ENCODE results near the gene UNC5C.

Gene UNC5C

DNA sequence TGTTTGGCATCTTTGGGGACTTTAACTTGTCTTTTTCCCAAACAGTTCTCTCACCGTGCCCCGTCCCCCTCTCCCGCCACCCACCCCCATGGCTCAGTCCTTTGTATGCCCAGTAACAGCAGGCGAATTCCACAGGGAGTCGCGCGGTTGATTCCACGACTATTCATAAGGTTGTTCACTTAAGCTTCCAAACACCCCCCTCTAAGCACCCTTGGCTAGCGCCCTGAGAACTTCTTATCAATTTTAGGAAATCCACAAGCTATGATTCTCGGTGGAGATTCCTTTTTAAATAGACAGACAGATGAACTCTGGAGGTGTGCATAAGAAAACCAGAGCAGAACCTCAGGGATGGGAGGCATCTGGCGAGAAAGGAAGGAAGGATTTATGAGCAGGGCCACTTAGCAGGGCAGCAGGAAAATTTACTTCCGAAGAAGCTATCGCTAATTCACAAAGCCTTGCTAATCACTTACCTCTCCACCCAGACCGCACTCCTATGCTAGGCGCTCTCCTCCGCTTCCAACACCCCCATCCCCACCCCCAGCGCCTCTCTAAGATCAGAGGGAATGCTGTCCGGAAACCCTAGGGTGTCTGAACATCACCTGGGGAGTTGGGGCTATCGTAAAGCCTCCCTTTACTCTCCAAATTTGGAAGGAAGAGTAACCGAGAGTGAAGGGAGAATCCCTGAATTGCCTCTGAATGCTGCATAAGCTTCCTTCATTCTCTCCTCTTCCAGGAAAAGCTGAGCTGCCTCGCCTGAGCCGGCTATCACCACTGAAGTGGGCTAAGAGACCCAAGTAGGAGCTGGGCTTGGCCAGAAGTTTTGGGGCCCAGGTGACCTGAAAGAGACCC lies 1.7 kb downstream of the UNC5C start:
- H3K36me3 ChIP-seq (ENCODE audit: control insufficient read depth in 4 of 4, insufficient read depth in 4 of 4, low read length in 3 of 4) = no peaks in the 10 kb centered on the region
- H3K27me3 ChIP-seq (replicated peaks in 2 of 5; ENCODE audit: control insufficient read depth in 4 of 5, insufficient read depth in 5 of 5, low read length in 4 of 5) = peaks cover 0 to 47% (median 25%) of the 10 kb centered on the region in 5 experiments
- H3K27ac ChIP-seq (ENCODE audit: insufficient read depth in 1 of 2, low read depth in 1 of 2, low read length in 2 of 2, poor library complexity in 1 of 2, severe bottlenecking in 2 of 2) = no peak overlapping the region
- H3K4me3 ChIP-seq (ENCODE audit: control insufficient read depth in 1 of 7, extremely low read depth in 1 of 7, insufficient read depth in 4 of 7, low read depth in 2 of 7, low read length in 6 of 7) = peak overlapping the region in 5 of 7 experiments; percentile 39 to 92 (median 81)
- CTCF ChIA-PET = interaction anchor here (0.8 to 2.1 kb wide), 5 partner anchors 9 to 38 kb away, joined by 3 to 18 read pairs (median 4); no protein-coding TSS in a partner anchor
- H3K4me1 ChIP-seq (ENCODE audit: control extremely low read depth in 1 of 4, control insufficient read depth in 4 of 4, insufficient read depth in 4 of 4, low read length in 3 of 4) = peaks cover 4 to 32% (median 23%) of the 10 kb centered on the region in 4 experiments
- WGBS (ENCODE audit: insufficient coverage) = 61% methylated on average over 20 of the region's 22 CpGs
- DNase-seq = no peak
- no peaks in the 10 kb centered on the region for H3K9me3 ChIP-seq (ENCODE audit: control extremely low read depth in 1 of 5, control insufficient read depth in 4 of 5, insufficient read depth in 2 of 5, low read depth in 1 of 5, low read length in 4 of 5)
- POLR2A ChIA-PET = no interaction called here

DNA sequence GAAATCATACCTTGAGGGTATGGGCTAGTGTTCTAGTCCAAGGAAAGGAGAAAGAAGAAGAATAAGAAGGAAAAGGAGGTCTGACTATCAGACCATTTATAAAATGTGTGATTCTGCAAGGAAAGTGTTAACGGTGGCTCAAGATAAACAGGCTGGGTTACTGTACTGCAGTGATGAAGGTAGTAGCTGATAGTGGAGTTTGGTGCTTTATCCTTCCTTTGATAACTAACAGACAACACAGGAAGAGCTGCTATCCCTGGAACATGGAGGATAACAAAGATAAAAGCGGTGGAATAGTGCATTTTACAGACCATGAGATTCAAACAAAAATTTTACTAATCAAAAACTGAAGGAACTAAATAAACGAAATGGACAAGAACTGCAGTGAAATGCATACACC lies 2.6 kb downstream of the UNC5C start:
- no peaks in the 10 kb centered on the region for H3K9me3 ChIP-seq (ENCODE audit: control extremely low read depth in 1 of 5, control insufficient read depth in 4 of 5, insufficient read depth in 2 of 5, low read depth in 1 of 5, low read length in 4 of 5)
- no peak overlapping the region for H3K4me3 ChIP-seq (ENCODE audit: control insufficient read depth in 1 of 7, extremely low read depth in 1 of 7, insufficient read depth in 4 of 7, low read depth in 2 of 7, low read length in 6 of 7)
- H3K27ac ChIP-seq (ENCODE audit: insufficient read depth in 1 of 2, low read depth in 1 of 2, low read length in 2 of 2, poor library complexity in 1 of 2, severe bottlenecking in 2 of 2) = no peak overlapping the region
- 77% methylated on average over 2 of the region's 3 CpGs for WGBS (ENCODE audit: insufficient coverage)
- peaks cover 4 to 35% (median 23%) of the 10 kb centered on the region in 4 experiments for H3K4me1 ChIP-seq (ENCODE audit: control extremely low read depth in 1 of 4, control insufficient read depth in 4 of 4, insufficient read depth in 4 of 4, low read length in 3 of 4)
- no peaks in the 10 kb centered on the region for H3K36me3 ChIP-seq (ENCODE audit: control insufficient read depth in 4 of 4, insufficient read depth in 4 of 4, low read length in 3 of 4)
- DNase-seq = no peak
- CTCF ChIA-PET = no interaction called here
- H3K27me3 ChIP-seq (replicated peaks in 2 of 5; ENCODE audit: control insufficient read depth in 4 of 5, insufficient read depth in 5 of 5, low read length in 4 of 5) = peaks cover 0 to 46% (median 25%) of the 10 kb centered on the region in 5 experiments
- POLR2A ChIA-PET = no interaction called here

DNA sequence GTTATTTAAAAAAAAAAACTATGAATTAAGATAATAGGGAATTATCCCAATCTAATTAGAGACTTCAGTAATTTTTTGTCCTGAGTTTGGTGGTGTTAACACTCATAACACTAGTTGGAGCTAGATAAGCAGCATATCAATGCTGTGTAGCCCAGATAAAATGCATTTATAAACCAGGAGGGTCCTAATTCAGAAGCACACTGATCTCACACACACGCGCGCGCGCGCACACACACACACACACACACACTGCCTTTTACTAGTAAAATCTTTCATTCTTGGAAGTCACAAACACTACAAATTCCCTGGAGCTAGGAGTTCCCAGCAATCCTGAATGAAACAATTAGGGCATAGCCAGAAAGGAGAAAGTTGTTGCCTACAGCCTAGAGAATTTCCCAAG lies 3.2 kb downstream of the UNC5C start:
- ChIA-PET POLR2A (no interaction called here), CTCF (interaction anchor here (0.7 to 3.0 kb wide), 4 partner anchors 17 to 382 kb away, joined by 3 to 15 read pairs (median 4); no protein-coding TSS in a partner anchor)
- Histone ChIP-seq H3K4me3 (ENCODE audit: control insufficient read depth in 1 of 7, extremely low read depth in 1 of 7, insufficient read depth in 4 of 7, low read depth in 2 of 7, low read length in 6 of 7) (no peak overlapping the region), H3K27me3 (replicated peaks in 2 of 5; ENCODE audit: control insufficient read depth in 4 of 5, insufficient read depth in 5 of 5, low read length in 4 of 5) (peaks cover 0 to 45% (median 24%) of the 10 kb centered on the region in 5 experiments), H3K36me3 (ENCODE audit: control insufficient read depth in 4 of 4, insufficient read depth in 4 of 4, low read length in 3 of 4) (no peaks in the 10 kb centered on the region), H3K9me3 (ENCODE audit: control extremely low read depth in 1 of 5, control insufficient read depth in 4 of 5, insufficient read depth in 2 of 5, low read depth in 1 of 5, low read length in 4 of 5) (no peaks in the 10 kb centered on the region), H3K27ac (ENCODE audit: insufficient read depth in 1 of 2, low read depth in 1 of 2, low read length in 2 of 2, poor library complexity in 1 of 2, severe bottlenecking in 2 of 2) (no peak overlapping the region), H3K4me1 (ENCODE audit: control extremely low read depth in 1 of 4, control insufficient read depth in 4 of 4, insufficient read depth in 4 of 4, low read length in 3 of 4) (peaks cover 4 to 35% (median 23%) of the 10 kb centered on the region in 4 experiments)
- peak in 1 of 3 donors; percentile 22 for DNase-seq
- no CpG with 5 or more reads among the region's 6 CpGs for WGBS (ENCODE audit: insufficient coverage)

DNA sequence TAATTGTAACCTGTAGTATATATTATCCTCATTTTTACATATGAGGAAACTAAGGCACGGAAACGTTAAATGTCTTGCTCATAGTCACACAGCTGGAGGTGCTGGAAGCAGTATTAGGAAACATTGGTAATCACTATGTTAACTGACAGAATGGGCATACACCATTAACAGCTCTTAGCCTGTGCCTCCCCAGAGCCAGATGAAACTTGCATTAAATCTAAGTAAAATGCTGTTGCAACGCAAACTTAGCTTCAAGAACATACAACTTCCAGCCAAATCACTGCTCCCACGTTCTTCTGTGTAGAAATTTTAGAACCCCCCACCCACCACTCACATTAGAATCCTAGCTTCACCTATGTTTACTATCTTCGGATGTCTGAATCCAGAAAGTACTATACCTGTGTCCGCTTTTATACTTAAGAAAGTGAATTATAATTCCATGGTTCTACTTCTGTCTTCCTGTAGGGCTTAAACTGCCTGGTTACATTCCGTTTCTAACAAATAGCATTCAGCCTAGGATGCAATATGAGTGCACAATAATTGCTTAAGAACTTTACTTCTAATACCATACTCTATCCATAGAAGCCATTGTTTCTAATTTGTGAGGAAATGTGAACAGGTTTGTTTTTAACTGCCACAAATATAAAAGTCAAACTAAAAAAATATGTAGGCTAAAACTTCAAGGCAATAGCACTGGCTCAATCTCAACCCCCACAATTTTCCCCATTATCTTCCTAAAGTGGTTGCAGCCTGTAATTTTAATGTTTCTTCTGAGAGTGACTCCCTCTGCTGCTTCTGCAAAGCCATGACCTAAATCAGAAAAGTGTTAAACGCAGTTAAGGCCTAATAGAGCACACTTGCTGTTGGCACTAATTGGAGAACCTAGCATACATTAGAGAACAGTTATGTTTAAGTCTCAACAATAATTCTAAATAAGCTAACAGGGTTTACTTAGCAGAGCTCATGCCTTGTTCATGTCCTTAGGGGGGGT lies 4.4 kb downstream of the UNC5C start:
- Histone ChIP-seq H3K27me3 (replicated peaks in 2 of 5; ENCODE audit: control insufficient read depth in 4 of 5, insufficient read depth in 5 of 5, low read length in 4 of 5) (peaks cover 0 to 33% (median 20%) of the 10 kb centered on the region in 5 experiments), H3K4me3 (ENCODE audit: control insufficient read depth in 1 of 7, extremely low read depth in 1 of 7, insufficient read depth in 4 of 7, low read depth in 2 of 7, low read length in 6 of 7) (no peak overlapping the region), H3K36me3 (ENCODE audit: control insufficient read depth in 4 of 4, insufficient read depth in 4 of 4, low read length in 3 of 4) (no peaks in the 10 kb centered on the region), H3K27ac (ENCODE audit: insufficient read depth in 1 of 2, low read depth in 1 of 2, low read length in 2 of 2, poor library complexity in 1 of 2, severe bottlenecking in 2 of 2) (no peak overlapping the region), H3K9me3 (ENCODE audit: control extremely low read depth in 1 of 5, control insufficient read depth in 4 of 5, insufficient read depth in 2 of 5, low read depth in 1 of 5, low read length in 4 of 5) (no peaks in the 10 kb centered on the region), H3K4me1 (ENCODE audit: control extremely low read depth in 1 of 4, control insufficient read depth in 4 of 4, insufficient read depth in 4 of 4, low read length in 3 of 4) (peaks cover 0 to 35% (median 18%) of the 10 kb centered on the region in 4 experiments)
- ChIA-PET POLR2A (no interaction called here), CTCF (interaction anchor here (0.7 to 3.0 kb wide), 5 partner anchors 8 to 381 kb away, joined by 3 to 15 read pairs (median 4); no protein-coding TSS in a partner anchor)
- DNase-seq = peak in 2 of 3 donors; percentile 19 to 45
- 95% methylated on average over 4 of the region's 8 CpGs for WGBS (ENCODE audit: insufficient coverage)

DNA sequence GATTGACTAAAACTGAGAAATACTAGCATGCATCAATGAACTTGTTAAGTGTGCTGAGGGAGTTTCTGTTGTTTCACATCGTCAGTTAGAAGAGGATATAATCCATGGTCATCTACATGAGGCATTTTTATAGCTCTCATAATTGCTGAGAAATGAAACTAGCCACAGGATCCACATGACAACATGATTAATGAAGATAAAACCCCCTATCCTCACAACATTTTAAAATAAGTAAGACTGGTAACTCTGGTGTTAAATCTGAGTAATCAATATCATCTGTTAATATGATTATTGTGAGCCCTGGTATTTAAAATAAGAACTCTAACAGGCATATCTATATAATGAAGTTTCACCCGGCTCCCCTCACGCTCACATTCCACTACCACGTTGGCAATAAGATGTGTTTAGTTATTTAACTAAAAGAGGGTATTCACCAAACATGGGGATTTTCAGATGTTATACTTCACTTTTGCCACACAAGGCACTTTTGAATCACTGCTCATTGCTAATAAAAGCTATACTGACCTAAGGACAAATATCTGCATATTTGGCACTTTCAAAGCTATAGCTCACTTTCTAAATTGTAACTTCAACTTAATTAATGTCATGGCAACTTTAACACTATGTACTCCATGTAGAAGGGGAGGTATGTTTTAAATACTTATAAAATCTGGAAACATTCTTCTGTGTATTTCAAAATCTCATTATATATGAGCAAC lies 6.7 kb downstream of the UNC5C start:
- ChIA-PET POLR2A (no interaction called here), CTCF (interaction anchor here (0.8 to 1.8 kb wide), 2 partner anchors 17 to 374 kb away, joined by 3 read pairs; no protein-coding TSS in a partner anchor)
- WGBS (ENCODE audit: insufficient coverage) = 0% methylated on average over 1 of the region's 4 CpGs
- Histone ChIP-seq H3K27me3 (replicated peaks in 2 of 5; ENCODE audit: control insufficient read depth in 4 of 5, insufficient read depth in 5 of 5, low read length in 4 of 5) (peaks cover 0 to 10% (median 3%) of the 10 kb centered on the region in 5 experiments), H3K9me3 (ENCODE audit: control extremely low read depth in 1 of 5, control insufficient read depth in 4 of 5, insufficient read depth in 2 of 5, low read depth in 1 of 5, low read length in 4 of 5) (no peaks in the 10 kb centered on the region), H3K4me3 (ENCODE audit: control insufficient read depth in 1 of 7, extremely low read depth in 1 of 7, insufficient read depth in 4 of 7, low read depth in 2 of 7, low read length in 6 of 7) (no peak overlapping the region), H3K36me3 (ENCODE audit: control insufficient read depth in 4 of 4, insufficient read depth in 4 of 4, low read length in 3 of 4) (no peaks in the 10 kb centered on the region), H3K4me1 (ENCODE audit: control extremely low read depth in 1 of 4, control insufficient read depth in 4 of 4, insufficient read depth in 4 of 4, low read length in 3 of 4) (peaks cover 0 to 21% (median 8%) of the 10 kb centered on the region in 4 experiments), H3K27ac (ENCODE audit: insufficient read depth in 1 of 2, low read depth in 1 of 2, low read length in 2 of 2, poor library complexity in 1 of 2, severe bottlenecking in 2 of 2) (no peak overlapping the region)
- DNase-seq = peak in 2 of 3 donors; percentile 76 to 79

DNA sequence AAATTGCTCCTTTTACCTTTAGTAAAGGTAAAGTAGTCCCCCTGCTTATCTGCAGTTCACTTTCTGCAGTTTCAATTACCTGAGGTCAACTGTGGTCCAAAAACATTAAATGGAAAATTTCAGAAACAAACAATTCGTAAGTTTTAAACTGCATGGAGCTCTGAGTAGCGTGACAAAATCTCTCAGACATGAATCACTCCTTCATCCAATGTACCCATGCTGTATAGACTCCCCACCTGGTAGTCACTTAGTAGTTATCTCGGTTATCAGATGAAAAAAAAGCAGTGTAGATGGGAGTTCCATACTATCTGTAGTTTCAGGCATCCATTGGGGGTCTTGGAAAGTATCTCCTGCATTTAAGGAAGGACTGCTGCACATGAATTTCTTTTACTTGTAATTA lies 7.7 kb downstream of the UNC5C start:
- 100% methylated on average over 2 of the region's 3 CpGs for WGBS (ENCODE audit: insufficient coverage)
- peaks cover 0 to under 1% (median 0%) of the 10 kb centered on the region in 5 experiments for H3K27me3 ChIP-seq (replicated peaks in 2 of 5; ENCODE audit: control insufficient read depth in 4 of 5, insufficient read depth in 5 of 5, low read length in 4 of 5)
- H3K9me3 ChIP-seq (ENCODE audit: control extremely low read depth in 1 of 5, control insufficient read depth in 4 of 5, insufficient read depth in 2 of 5, low read depth in 1 of 5, low read length in 4 of 5) = no peaks in the 10 kb centered on the region
- no peak overlapping the region for H3K27ac ChIP-seq (ENCODE audit: insufficient read depth in 1 of 2, low read depth in 1 of 2, low read length in 2 of 2, poor library complexity in 1 of 2, severe bottlenecking in 2 of 2)
- H3K4me3 ChIP-seq (ENCODE audit: control insufficient read depth in 1 of 7, extremely low read depth in 1 of 7, insufficient read depth in 4 of 7, low read depth in 2 of 7, low read length in 6 of 7) = no peak overlapping the region
- H3K36me3 ChIP-seq (ENCODE audit: control insufficient read depth in 4 of 4, insufficient read depth in 4 of 4, low read length in 3 of 4) = no peaks in the 10 kb centered on the region
- peaks cover 0 to 21% (median 8%) of the 10 kb centered on the region in 4 experiments for H3K4me1 ChIP-seq (ENCODE audit: control extremely low read depth in 1 of 4, control insufficient read depth in 4 of 4, insufficient read depth in 4 of 4, low read length in 3 of 4)
- DNase-seq = no peak
- ChIA-PET POLR2A (no interaction called here), CTCF (no interaction called here)
